SK-N-SH (cell line): Measurements from ENCODE around the gene KRT84. TPM values are rescaled to one million over a fixed set of nuclear protein-coding genes. Genes with fewer than 3 reads are reported as not detected.

ENCODE experiments used
- CTCF ChIA-PET: fragments of 300-600, 350-600 bp; formaldehyde crosslinking; extraction: SDS; loops from one replicate; lab custom pipeline; 2021; lab: Yijun Ruan, JAX
- POLR2A ChIA-PET: fragments of 350-600 bp; sonication (Branson Sonifier 250); formaldehyde crosslinking; extraction: SDS; loops from one replicate; lab custom pipeline; 2020; ENCODE audit warnings: antibody characterized with exemption, inconsistent platforms; lab: Yijun Ruan, JAX
- DNase-seq: peaks from one replicate; pipeline ENCODE4 v3.0.0; 2012
- H2AFZ ChIP-seq: fragments of 200-600 bp; sonication (generic); 2 replicates; pipeline ENCODE4 v1.8.1; 2016; ENCODE audit warnings: antibody characterized with exemption, mild to moderate bottlenecking, low read depth
- H3F3A ChIP-seq: fragments of 200-600 bp; sonication (generic); replicated peaks from 2 replicates; pipeline ENCODE3; 2016; ENCODE audit warnings: antibody characterized with exemption, mild to moderate bottlenecking; ENCODE audit not compliant: insufficient read depth
- H3K27ac ChIP-seq, 2 experiments: fragments of 200-500 bp in 1 of 2; fragments of 200-600 bp in 1 of 2; sonication (Bioruptor generic) in 1 of 2; sonication (generic), shearing (Covaris generic) in 1 of 2; 2 replicates each; pipeline versions ENCODE4 v1.5.1 to v1.6.1; 2014 to 2016; ENCODE audit warnings: low read depth in 2 of 2, inconsistent platforms in 1 of 2, low read length in 1 of 2, mild to moderate bottlenecking in 1 of 2, mixed read lengths in 1 of 2
- H3K27me3 ChIP-seq: fragments of 200-600 bp; sonication (generic), shearing (Covaris generic); 2 replicates; pipeline ENCODE4 v1.6.1; 2016; ENCODE audit warnings: mixed run types; ENCODE audit not compliant: insufficient read depth
- H3K36me3 ChIP-seq, 2 experiments: fragments of 200-500 bp in 1 of 2; fragments of 200-600 bp in 1 of 2; sonication (Bioruptor generic) in 1 of 2; sonication (generic) in 1 of 2; replicated peaks in 1 of 2; 2 replicates each; pipeline versions ENCODE3 to v1.5.1; 2014 to 2016; ENCODE audit warnings: low read length in 1 of 2, mild to moderate bottlenecking in 1 of 2; ENCODE audit not compliant: insufficient read depth in 2 of 2, control insufficient read depth in 1 of 2
- H3K4me1 ChIP-seq, 2 experiments: fragments of 200-500 bp in 1 of 2; fragments of 200-600 bp in 1 of 2; sonication (Bioruptor generic) in 1 of 2; sonication (generic), shearing (Covaris generic) in 1 of 2; 2 replicates each; pipeline versions ENCODE4 v1.5.1 to v1.6.1; 2014 to 2016; ENCODE audit warnings: low read depth in 1 of 2, low read length in 1 of 2, mixed run types in 1 of 2; ENCODE audit not compliant: insufficient read depth in 2 of 2, control insufficient read depth in 1 of 2
- H3K4me2 ChIP-seq: fragments of 200-600 bp; sonication (generic), shearing (Covaris generic); 2 replicates; pipeline ENCODE4 v1.6.1; 2017; ENCODE audit warnings: mixed run types
- H3K4me3 ChIP-seq, 2 experiments: fragments of 200-500 bp in 1 of 2; fragments of 200-600 bp in 1 of 2; sonication (Bioruptor generic) in 1 of 2; sonication (generic), shearing (Covaris generic) in 1 of 2; 2 replicates each; pipeline versions ENCODE4 v1.5.1 to v1.8.1; 2014 to 2016; ENCODE audit warnings: low read depth in 2 of 2, inconsistent platforms in 1 of 2, low read length in 1 of 2, mild to moderate bottlenecking in 1 of 2, mixed read lengths in 1 of 2, moderate library complexity in 1 of 2
- H3K79me2 ChIP-seq: fragments of 200-600 bp; sonication (generic); 2 replicates; pipeline ENCODE4 v1.8.1; 2017; ENCODE audit warnings: mild to moderate bottlenecking; ENCODE audit not compliant: insufficient read depth
- H3K9ac ChIP-seq: fragments of 200-600 bp; sonication (generic); 2 replicates; pipeline ENCODE4 v1.6.1; 2017; ENCODE audit warnings: mixed run types
- H3K9me2 ChIP-seq: fragments of 200-600 bp; sonication (generic); 2 replicates; pipeline ENCODE4 v1.6.1; 2017; ENCODE audit warnings: mixed run types
- H3K9me3 ChIP-seq: fragments of 200-600 bp; sonication (generic); 2 replicates; pipeline ENCODE4 v1.6.1; 2017; ENCODE audit warnings: mixed run types, mild to moderate bottlenecking, moderate library complexity
- H4K20me1 ChIP-seq: fragments of 200-600 bp; sonication (generic); 2 replicates; pipeline ENCODE4 v1.6.1; 2017; ENCODE audit warnings: mild to moderate bottlenecking, mixed run types; ENCODE audit not compliant: insufficient read depth
- CHD2 ChIP-seq: fragments of 150-350 bp; IDR thresholded peaks from 2 replicates; pipeline ENCODE4 v1.6.1; 2018; ENCODE audit warnings: low read length; ENCODE audit not compliant: partially characterized antibody
- ELF1 ChIP-seq: IDR thresholded peaks from 2 replicates; pipeline ENCODE4 v1.4.0; 2012
- EP300 ChIP-seq, 2 experiments: IDR thresholded peaks; 2 replicates each; pipeline versions ENCODE4 v1.4.0 to v1.6.1; 2012; ENCODE audit warnings: borderline replicate concordance in 1 of 2, low read depth in 1 of 2, low read length in 1 of 2
- EZH2phosphoT487 ChIP-seq: fragments of 200-600 bp; sonication (generic); IDR thresholded peaks from 2 replicates; pipeline ENCODE4 v1.6.1; 2017; ENCODE audit warnings: low read depth, mixed run types, mild to moderate bottlenecking, antibody characterized with exemption, moderate library complexity, borderline replicate concordance
- FOXJ3 ChIP-seq: sonication (generic); formaldehyde crosslinking; IDR thresholded peaks from 2 replicates; pipeline ENCODE4 v1.5.1; 2020; ENCODE audit warnings: mild to moderate bottlenecking, missing genetic modification reagents
- FOXM1 ChIP-seq: IDR thresholded peaks from 2 replicates; pipeline ENCODE4 v1.4.0; 2012; ENCODE audit warnings: low read depth, mild to moderate bottlenecking
- GATA2 ChIP-seq: sonication (generic); formaldehyde crosslinking; IDR thresholded peaks from 2 replicates; pipeline ENCODE4 v1.5.0; 2020; ENCODE audit warnings: mild to moderate bottlenecking, missing genetic modification reagents
- IRF3 ChIP-seq: fragments of 150-350 bp; IDR thresholded peaks from 2 replicates; pipeline ENCODE4 v1.6.1; 2016; ENCODE audit warnings: mild to moderate bottlenecking, low read depth, low read length
- MAX ChIP-seq: IDR thresholded peaks from 2 replicates; pipeline ENCODE4 v1.4.0; 2012; ENCODE audit warnings: low read depth
- MEF2A ChIP-seq: IDR thresholded peaks from 2 replicates; pipeline ENCODE4 v1.4.0; 2012; ENCODE audit warnings: low read depth, borderline replicate concordance
- NFIC ChIP-seq: IDR thresholded peaks from 2 replicates; pipeline ENCODE4 v1.4.0; 2012; ENCODE audit warnings: borderline replicate concordance
- NRF1 ChIP-seq: IDR thresholded peaks from 2 replicates; pipeline ENCODE4 v1.6.1; 2012; ENCODE audit warnings: low read depth, mild to moderate bottlenecking, low read length
- POLR2AphosphoS5 ChIP-seq: IDR thresholded peaks from 2 replicates; pipeline ENCODE4 v1.6.1; 2012; ENCODE audit warnings: low read depth, low read length
- RCOR1 ChIP-seq: fragments of 150-350 bp; IDR thresholded peaks from 2 replicates; pipeline ENCODE4 v1.6.1; 2017; ENCODE audit warnings: antibody characterized with exemption, low read length
- REST ChIP-seq: IDR thresholded peaks from 2 replicates; pipeline ENCODE4 v1.6.1; 2012; ENCODE audit warnings: mild to moderate bottlenecking, low read depth, low read length, moderate library complexity
- RFX5 ChIP-seq: IDR thresholded peaks from 2 replicates; pipeline ENCODE4 v1.6.1; 2012; ENCODE audit warnings: mild to moderate bottlenecking, improper control_type of control experiment, low read length
- SIN3A ChIP-seq: IDR thresholded peaks from 2 replicates; pipeline ENCODE4 v1.6.1; 2012; ENCODE audit warnings: low read depth, mild to moderate bottlenecking, low read length, moderate library complexity, borderline replicate concordance
- TCF12 ChIP-seq: IDR thresholded peaks from 2 replicates; pipeline ENCODE4 v1.4.0; 2012
- YY1 ChIP-seq: IDR thresholded peaks from 2 replicates; pipeline ENCODE4 v1.4.0; 2012; ENCODE audit warnings: low read depth, mild to moderate bottlenecking
- WGBS: methylation state at CpG from one replicate; pipeline ENCODE4 v1.1.6; 2017; ENCODE audit warnings: low lambda C conversion rate; 5-methylcytosine and 5-hydroxymethylcytosine counted together
- polyA plus RNA-seq, 3 experiments: library from polyadenylated mRNA; depleted of rRNA; stranded (reverse); fragments of >200 nt; gene quantifications; 2 replicates each; pipeline ENCODE4 v1.2.3, GENCODE V29; 2012
- TF ChIP-seq, protein P1 (sequence below): fragments of 150-350 bp; IDR thresholded peaks from 2 replicates; pipeline ENCODE4 v1.6.1; 2017; ENCODE audit warnings: antibody characterized with exemption, low read length, low read depth, borderline replicate concordance
- TF ChIP-seq, protein P2 (sequence below): IDR thresholded peaks from 2 replicates; pipeline ENCODE4 v1.4.0; 2012; ENCODE audit warnings: low read depth, borderline replicate concordance

Gene KRT84
- polyA plus RNA-seq, 1 of the 3 experiments (the other 2 are of a cell fraction) = not detected

GRCh38 chr12:52360663-52361271 is 24.7 kb downstream of the KRT84 start:
- Histone ChIP-seq H3K9ac (no peak overlapping the region), H3K27me3 (peaks cover 24% of the 10 kb centered on the region), H3K79me2 (no peaks in the 10 kb centered on the region), H3F3A (no peaks in the 10 kb centered on the region), H3K4me2 (no peak overlapping the region), H3K9me2 (no peaks in the 10 kb centered on the region), H3K36me3 (no peaks in the 10 kb centered on the region), H3K4me1 (no peaks in the 10 kb centered on the region), H3K27ac (no peak overlapping the region), H3K4me3 (no peak overlapping the region), H2AFZ (no peak overlapping the region), H3K9me3 (no peaks in the 10 kb centered on the region), H4K20me1 (no peaks in the 10 kb centered on the region)
- TF ChIP-seq, protein P1, sequence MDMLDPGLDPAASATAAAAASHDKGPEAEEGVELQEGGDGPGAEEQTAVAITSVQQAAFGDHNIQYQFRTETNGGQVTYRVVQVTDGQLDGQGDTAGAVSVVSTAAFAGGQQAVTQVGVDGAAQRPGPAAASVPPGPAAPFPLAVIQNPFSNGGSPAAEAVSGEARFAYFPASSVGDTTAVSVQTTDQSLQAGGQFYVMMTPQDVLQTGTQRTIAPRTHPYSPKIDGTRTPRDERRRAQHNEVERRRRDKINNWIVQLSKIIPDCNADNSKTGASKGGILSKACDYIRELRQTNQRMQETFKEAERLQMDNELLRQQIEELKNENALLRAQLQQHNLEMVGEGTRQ = no peak
- no peak for TF ChIP-seq EZH2phosphoT487
- no peak for TF ChIP-seq TCF12
- TF ChIP-seq IRF3 = no peak
- TF ChIP-seq RCOR1 = no peak
- TF ChIP-seq MAX = no peak
- TF ChIP-seq NRF1 = no peak
- 54% methylated on average over 12 of the region's 13 CpGs for WGBS
- CTCF ChIA-PET = interaction anchor here (0.8 to 3.7 kb wide), 10 partner anchors 11 to 524 kb away, joined by 3 to 35 read pairs (median 3); no protein-coding TSS in a partner anchor
- no peak for DNase-seq
- POLR2A ChIA-PET = no interaction called here

- no peaks in the 10 kb centered on the region for H3K4me1 ChIP-seq
- no peaks in the 10 kb centered on the region for H3K9me2 ChIP-seq
- H3K4me2 ChIP-seq = no peak overlapping the region
- peaks cover 24% of the 10 kb centered on the region for H3K27me3 ChIP-seq
- H3K9me3 ChIP-seq = no peaks in the 10 kb centered on the region
- CTCF ChIA-PET = interaction anchor here (1.0 to 3.7 kb wide), 7 partner anchors 12 to 519 kb away, joined by 3 to 35 read pairs (median 3); no protein-coding TSS in a partner anchor
- no peaks in the 10 kb centered on the region for H3F3A ChIP-seq
- 35% methylated on average over 6 of the region's 7 CpGs for WGBS
- H3K79me2 ChIP-seq = no peaks in the 10 kb centered on the region
- H3K36me3 ChIP-seq = no peaks in the 10 kb centered on the region
- H2AFZ ChIP-seq = no peak overlapping the region
- no peak overlapping the region for H3K27ac ChIP-seq
- no peaks in the 10 kb centered on the region for H4K20me1 ChIP-seq
- H3K4me3 ChIP-seq = no peak overlapping the region
- H3K9ac ChIP-seq = no peak overlapping the region
- POLR2A ChIA-PET = no interaction called here
- no peak for DNase-seq
- TF ChIP-seq RFX5 (no peak), FOXJ3 (no peak), ELF1 (no peak), MEF2A (no peak), REST (no peak), NFIC (no peak), SIN3A (no peak), FOXM1 (no peak), EZH2phosphoT487 (no peak), GATA2 (no peak), POLR2AphosphoS5 (no peak), CHD2 (no peak), MAX (no peak), YY1 (no peak), EP300 (IDR thresholded peaks at IDR 0.05; ENCODE audit: borderline replicate concordance in 1 of 2, low read depth in 1 of 2, low read length in 1 of 2) (no peak)
- TF ChIP-seq, protein P2, sequence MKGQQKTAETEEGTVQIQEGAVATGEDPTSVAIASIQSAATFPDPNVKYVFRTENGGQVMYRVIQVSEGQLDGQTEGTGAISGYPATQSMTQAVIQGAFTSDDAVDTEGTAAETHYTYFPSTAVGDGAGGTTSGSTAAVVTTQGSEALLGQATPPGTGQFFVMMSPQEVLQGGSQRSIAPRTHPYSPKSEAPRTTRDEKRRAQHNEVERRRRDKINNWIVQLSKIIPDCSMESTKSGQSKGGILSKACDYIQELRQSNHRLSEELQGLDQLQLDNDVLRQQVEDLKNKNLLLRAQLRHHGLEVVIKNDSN = no peak
Measured at GRCh38 chr12:52360106-52360662, 25.3 kb downstream of the KRT84 start.
